Prostate gland (tissue), 2 donors: ENCODE measurements around the gene CAMK2B. TPM values are rescaled to one million over a fixed set of nuclear protein-coding genes. Genes with fewer than 3 reads are reported as not detected.

Experiments
- DNase-seq: peaks from one replicate; pipeline ENCODE4 v3.0.0-alpha.2; 2019; ENCODE audit warnings: low spot score
- H3K27ac ChIP-seq, 2 donors: fragments of 200-600 bp; sonication (generic); 2 replicates each; pipeline ENCODE4 v1.5.1; 2017 to 2019
- H3K27me3 ChIP-seq: fragments of 200-600 bp; sonication (generic); replicated peaks from 2 replicates; pipeline ENCODE4 v1.5.1; 2019; ENCODE audit not compliant: insufficient read depth
- H3K36me3 ChIP-seq, 2 donors: fragments of 200-600 bp; sonication (generic); 1 replicate in 1 of 2; 2 replicates in 1 of 2; pipeline versions ENCODE4 v1.5.1 to v1.8.1; 2017 to 2019
- H3K4me1 ChIP-seq: fragments of 200-600 bp; sonication (generic); replicated peaks from 2 replicates; pipeline ENCODE4 v1.5.1; 2019
- H3K4me3 ChIP-seq, 2 donors: fragments of 200-600 bp; sonication (generic); 2 replicates each; pipeline ENCODE4 v1.5.1; 2017 to 2019
- H3K9me3 ChIP-seq: fragments of 200-600 bp; sonication (generic); 2 replicates; pipeline ENCODE4 v1.5.1; 2017
- CTCF ChIP-seq, 4 experiments: fragments of 200-600 bp in 2 of 4; fragments of 450-650 bp in 2 of 4; sonication (generic) in 2 of 4; IDR thresholded peaks; 1 replicate in 3 of 4; 2 replicates in 1 of 4; pipeline ENCODE4 v1.5.1; 2016 to 2019; ENCODE audit warnings: antibody characterized with exemption in 4 of 4, mild to moderate bottlenecking in 2 of 4, moderate library complexity in 2 of 4
- POLR2A ChIP-seq: fragments of 450-650 bp; IDR thresholded peaks from one replicate; pipeline ENCODE4 v1.6.1; 2016; ENCODE audit warnings: antibody characterized with exemption, mild to moderate bottlenecking
- POLR2AphosphoS5 ChIP-seq: sonication (generic); formaldehyde crosslinking; IDR thresholded peaks from one replicate; pipeline ENCODE4 v1.6.1; 2017; ENCODE audit warnings: antibody characterized with exemption
- whole genome bisulfite sequencing: methylation state at CpG from one replicate; pipeline ENCODE4 v1.1.5; 2018; 5-methylcytosine and 5-hydroxymethylcytosine counted together
- intact Hi-C: fragments of 100-400 bp; cut with DNase I; formaldehyde crosslinking; loops from one replicate; pipeline ENCODE4 v1.14.2; 2022
- total RNA-seq, 2 donors: library from RNA; depleted of rRNA; stranded (reverse); fragments of >200 nt; gene quantifications; one replicate each; pipeline ENCODE4 v1.1.0, GENCODE V29; 2016

Gene CAMK2B
- total RNA-seq, 2 donors from 2014 or later, result 5.7 to 16.9 TPM

- 96% methylated on average over 10 of the region's 10 CpGs for WGBS
- no peak overlapping the region for H3K4me3 ChIP-seq
- TF ChIP-seq POLR2A (no peak), POLR2AphosphoS5 (no peak), CTCF (IDR thresholded peaks at IDR 0.05) (no peak)
Measured at GRCh38 chr7:44282601-44283171, 42.7 kb downstream of the CAMK2B start.

GRCh38 chr7:44281811-44282600 lies 43.4 kb downstream of the CAMK2B start:
- Histone ChIP-seq H3K27ac (no peak overlapping the region), H3K4me3 (no peak overlapping the region), H3K27me3 (no peaks in the 10 kb centered on the region), H3K4me1 (no peaks in the 10 kb centered on the region), H3K9me3 (no peaks in the 10 kb centered on the region), H3K36me3 (no peaks in the 10 kb centered on the region)
- TF ChIP-seq POLR2AphosphoS5 (no peak), POLR2A (no peak), CTCF (IDR thresholded peaks at IDR 0.05) (no peak)
- no peak for DNase-seq
- intact Hi-C loops, result no loop called here
- WGBS, result 82% methylated on average over 15 of the region's 15 CpGs

More at GRCh38 chr7:44282601-44283171, 42.7 kb downstream of the CAMK2B start:
- intact Hi-C loops, result no loop called here
- H3K36me3 ChIP-seq, result no peaks in the 10 kb centered on the region
- no peaks in the 10 kb centered on the region for H3K27me3 ChIP-seq
- no peak for DNase-seq
- no peaks in the 10 kb centered on the region for H3K4me1 ChIP-seq
- H3K9me3 ChIP-seq, result no peaks in the 10 kb centered on the region
- H3K27ac ChIP-seq, result no peak overlapping the region

GRCh38 chr7:44280993-44281721 lies 44.2 kb downstream of the CAMK2B start:
- no peaks in the 10 kb centered on the region for H3K36me3 ChIP-seq
- no peak overlapping the region for H3K27ac ChIP-seq
- H3K4me1 ChIP-seq, result no peaks in the 10 kb centered on the region
- H3K9me3 ChIP-seq, result no peaks in the 10 kb centered on the region
- DNase-seq, result no peak
- H3K4me3 ChIP-seq, result no peak overlapping the region
- no peak for TF ChIP-seq POLR2AphosphoS5
- no peak for TF ChIP-seq POLR2A
- no peak for TF ChIP-seq CTCF (IDR thresholded peaks at IDR 0.05)
- 84% methylated on average over 20 of the region's 20 CpGs for WGBS
- intact Hi-C loops, result no loop called here
- H3K27me3 ChIP-seq, result no peaks in the 10 kb centered on the region

- no peak overlapping the region for H3K27ac ChIP-seq
- H3K27me3 ChIP-seq, result no peaks in the 10 kb centered on the region
- no peak for DNase-seq
- no peak overlapping the region for H3K4me3 ChIP-seq
- H3K36me3 ChIP-seq, result no peaks in the 10 kb centered on the region
- WGBS, result 70% methylated on average over 8 of the region's 8 CpGs
- no peaks in the 10 kb centered on the region for H3K9me3 ChIP-seq
- no peaks in the 10 kb centered on the region for H3K4me1 ChIP-seq
- intact Hi-C loops, result no loop called here
- TF ChIP-seq POLR2AphosphoS5 (no peak), CTCF (IDR thresholded peaks at IDR 0.05) (no peak), POLR2A (no peak)
Measured at GRCh38 chr7:44280636-44280992, 44.8 kb downstream of the CAMK2B start.
